B cell (primary cell): ENCODE data around the gene BAAT. TPM values are rescaled to one million over a fixed set of nuclear protein-coding genes. Genes with fewer than 3 reads are reported as not detected.

ENCODE experiments used
- ATAC-seq: fragments of 200-7000 bp; cut with Tn5 transposase; one replicate; pipeline ENCODE4 v1.10.0; 2021; ENCODE audit warnings: low read depth, mild to moderate bottlenecking, moderate number of reproducible peaks, moderate library complexity
- CTCF ChIA-PET: fragments of 350-600 bp; sonication (Branson Sonifier 250); formaldehyde crosslinking; loops from one replicate; lab custom pipeline; 2021; ENCODE audit warnings: antibody characterized with exemption, inconsistent platforms; lab: Charles Lee
- POLR2A ChIA-PET: fragments of 350-600 bp; sonication (Branson Sonifier 250); formaldehyde crosslinking; loops from one replicate; lab custom pipeline; 2021; ENCODE audit warnings: antibody characterized with exemption; lab: Charles Lee
- DNase-seq: peaks from one replicate; pipeline ENCODE4 v3.0.0; 2013
- H2AFZ ChIP-seq: 2 replicates; pipeline ENCODE4 v1.6.1; 2012; ENCODE audit warnings: mild to moderate bottlenecking, low read depth, low read length; ENCODE audit not compliant: insufficient read depth, poor library complexity, severe bottlenecking
- H3K27ac ChIP-seq, 2 donors: 1 replicate in 1 of 2; 2 replicates in 1 of 2; pipeline ENCODE4 v1.5.1; 2012 to 2013; ENCODE audit warnings: low read length in 2 of 2, mild to moderate bottlenecking in 2 of 2, moderate library complexity in 1 of 2
- H3K27me3 ChIP-seq, 4 experiments: fragments of 200-600 bp in 1 of 4; sonication (generic) in 1 of 4; replicated peaks in 1 of 4; 1 replicate in 2 of 4; 2 replicates in 2 of 4; pipeline versions ENCODE4 v1.6.1 to v1.7.0; 2013 to 2016; ENCODE audit warnings: low read length in 3 of 4, mild to moderate bottlenecking in 2 of 4, mixed read lengths in 1 of 4, moderate library complexity in 1 of 4; ENCODE audit not compliant: insufficient read depth in 4 of 4, control insufficient read depth in 3 of 4; ENCODE audit errors: control extremely low read depth in 1 of 4
- H3K36me3 ChIP-seq, 2 experiments: replicated peaks in 1 of 2; 1 replicate in 1 of 2; 2 replicates in 1 of 2; pipeline versions ENCODE4 v1.6.1 to v1.7.1; 2013; ENCODE audit warnings: low read length in 1 of 2; ENCODE audit not compliant: insufficient read depth in 2 of 2, control insufficient read depth in 1 of 2; ENCODE audit errors: control extremely low read depth in 1 of 2, extremely low read depth in 1 of 2
- H3K4me1 ChIP-seq, 2 donors: fragments of 200-600 bp in 1 of 2; sonication (generic) in 1 of 2; 1 replicate in 1 of 2; 2 replicates in 1 of 2; pipeline versions ENCODE4 v1.5.1 to v1.6.1; 2013 to 2017; ENCODE audit warnings: low read length in 2 of 2; ENCODE audit not compliant: control insufficient read depth in 2 of 2, insufficient read depth in 2 of 2
- H3K4me2 ChIP-seq: replicated peaks from 2 replicates; pipeline ENCODE3; 2012; ENCODE audit warnings: mild to moderate bottlenecking, low read depth, low read length; ENCODE audit not compliant: poor library complexity, severe bottlenecking
- H3K4me3 ChIP-seq, 5 experiments: fragments of 200-600 bp in 1 of 5; sonication (generic) in 1 of 5; 1 replicate in 3 of 5; 2 replicates in 2 of 5; pipeline versions ENCODE4 v1.5.1 to v1.7.0; 2011 to 2016; ENCODE audit warnings: low read length in 4 of 5, mild to moderate bottlenecking in 4 of 5, low read depth in 2 of 5, control low read depth in 1 of 5, moderate library complexity in 1 of 5; ENCODE audit not compliant: insufficient read depth in 1 of 5; ENCODE audit errors: control extremely low read depth in 1 of 5, extremely low read depth in 1 of 5
- H3K79me2 ChIP-seq: fragments of 200-600 bp; sonication (generic); one replicate; pipeline ENCODE4 v1.6.0; 2016; ENCODE audit warnings: low read length; ENCODE audit not compliant: control insufficient read depth, insufficient read depth
- H3K9ac ChIP-seq: fragments of 200-600 bp; sonication (generic); 2 replicates; pipeline ENCODE4 v1.6.1; 2017; ENCODE audit warnings: mild to moderate bottlenecking, low read length, moderate library complexity
- H3K9me3 ChIP-seq, 3 donors: one replicate each; pipeline versions ENCODE4 v1.6.1 to v1.7.1; 2013; ENCODE audit warnings: low read length in 2 of 3; ENCODE audit not compliant: control insufficient read depth in 2 of 3, insufficient read depth in 1 of 3; ENCODE audit errors: control extremely low read depth in 1 of 3
- H4K20me1 ChIP-seq: 2 replicates; pipeline ENCODE4 v1.6.0; 2012; ENCODE audit warnings: mild to moderate bottlenecking, low read length; ENCODE audit not compliant: insufficient read depth, control insufficient read depth, poor library complexity, severe bottlenecking
- H3K27ac Mint-ChIP-seq: one replicate; pipeline ENCODE4 v1.8.0; 2021; ENCODE audit warnings: mixed read lengths
- H3K27me3 Mint-ChIP-seq: one replicate; pipeline ENCODE4 v1.8.0; 2021; ENCODE audit warnings: mixed read lengths
- H3K4me1 Mint-ChIP-seq: one replicate; pipeline ENCODE4 v1.8.0; 2021; ENCODE audit warnings: mixed read lengths
- H3K4me3 Mint-ChIP-seq: one replicate; pipeline ENCODE4 v1.8.0; 2021; ENCODE audit warnings: mixed read lengths
- H3K9me3 Mint-ChIP-seq: one replicate; pipeline ENCODE4 v1.8.0; 2022; ENCODE audit warnings: mixed read lengths; ENCODE audit not compliant: insufficient read depth
- EZH2 ChIP-seq: IDR thresholded peaks from 2 replicates; pipeline ENCODE4 v1.6.1; 2012; ENCODE audit warnings: borderline replicate concordance, low read depth, mild to moderate bottlenecking, moderate library complexity, low read length; ENCODE audit not compliant: insufficient read depth, poor library complexity, severe bottlenecking
- WGBS: methylation state at CpG from one replicate; pipeline ENCODE4 v1.1.5; 2013; ENCODE audit warnings: missing lambda C conversion rate; ENCODE audit not compliant: insufficient coverage; 5-methylcytosine and 5-hydroxymethylcytosine counted together
- intact Hi-C: fragments of 100-400 bp; cut with micrococcal nuclease; formaldehyde crosslinking; loops from one replicate; pipeline ENCODE4 v1.10.0; 2022
- polyA plus RNA-seq: library from polyadenylated mRNA; depleted of rRNA; stranded (reverse); fragments of >200 nt; gene quantifications from 2 replicates; pipeline ENCODE4 v1.2.3, GENCODE V29; 2012
- total RNA-seq, 2 donors: library from RNA; stranded (reverse); fragments of 120-200 nt in 1 of 2; gene quantifications; 1 replicate in 1 of 2; 2 replicates in 1 of 2; pipeline versions ENCODE4 v1.2.3 to v1.2.4, GENCODE V29; 2013 to 2022
- TF ChIP-seq, protein P1 (sequence below): fragments of 200-600 bp; IDR thresholded peaks from one replicate; pipeline ENCODE4 v1.8.0; 2022; ENCODE audit warnings: antibody characterized with exemption, mild to moderate bottlenecking

The BAAT gene
- total and polyA plus RNA-seq, 2 donors (not counting 1 experiment from before 2014, with no cell fraction given): 0.07 TPM; not detected in 1

DNA sequence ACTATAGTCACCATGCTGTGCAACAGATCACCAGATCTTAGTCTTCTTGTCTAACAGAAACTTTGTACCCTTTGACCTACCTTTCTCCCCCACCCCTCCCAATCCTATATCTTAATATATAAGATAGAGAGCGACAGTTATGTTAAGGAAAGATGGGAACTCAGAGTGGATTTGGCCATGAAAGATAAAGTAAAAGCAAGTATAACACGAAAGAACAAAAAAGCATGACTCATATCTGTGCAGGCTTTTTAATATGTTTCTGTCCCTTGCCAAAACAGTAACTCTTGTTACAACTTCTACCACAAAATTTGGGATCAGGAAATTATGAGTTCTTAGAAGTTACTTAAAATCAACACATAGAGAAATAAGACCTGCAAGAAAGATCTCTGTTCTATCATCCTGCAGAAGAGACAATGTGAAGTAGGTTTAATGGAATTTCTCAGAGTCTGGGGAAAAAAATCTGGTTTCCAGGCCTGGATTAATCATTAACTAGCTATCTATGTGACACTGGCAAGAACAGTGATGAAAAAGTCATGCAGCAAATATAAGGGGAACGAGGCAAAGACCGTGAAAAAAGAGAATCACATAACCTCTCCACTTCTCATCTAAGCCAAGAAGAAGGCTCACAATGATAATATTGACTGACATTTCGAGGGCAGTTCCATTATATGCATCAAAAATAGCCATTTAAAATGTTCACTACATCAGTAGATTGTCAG lies 18.6 kb downstream of the BAAT start:
- H3K27me3 Mint-ChIP-seq: peaks cover 17% of the 10 kb centered on the region
- H3K4me1 ChIP-seq: no peaks in the 10 kb centered on the region

DNA sequence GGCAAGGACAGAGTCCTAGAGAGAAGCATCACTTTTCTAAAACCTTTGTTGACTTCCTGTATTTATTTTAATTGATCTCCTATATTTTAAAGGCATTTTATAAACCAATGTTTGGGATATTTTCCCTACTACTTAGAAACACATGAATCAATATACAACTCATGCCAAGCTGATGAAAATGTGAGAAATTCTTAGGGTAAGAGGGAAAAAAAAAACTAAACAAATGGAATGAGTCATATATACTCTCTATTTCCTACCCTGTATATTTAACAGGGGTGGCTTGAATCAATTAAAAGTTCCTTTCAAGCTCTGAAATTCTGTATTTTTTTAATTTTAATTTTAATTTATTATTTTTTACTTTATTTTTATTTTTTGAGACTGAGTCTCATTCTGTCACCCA lies 19.6 kb downstream of the BAAT start:
- TF ChIP-seq, protein P1, sequence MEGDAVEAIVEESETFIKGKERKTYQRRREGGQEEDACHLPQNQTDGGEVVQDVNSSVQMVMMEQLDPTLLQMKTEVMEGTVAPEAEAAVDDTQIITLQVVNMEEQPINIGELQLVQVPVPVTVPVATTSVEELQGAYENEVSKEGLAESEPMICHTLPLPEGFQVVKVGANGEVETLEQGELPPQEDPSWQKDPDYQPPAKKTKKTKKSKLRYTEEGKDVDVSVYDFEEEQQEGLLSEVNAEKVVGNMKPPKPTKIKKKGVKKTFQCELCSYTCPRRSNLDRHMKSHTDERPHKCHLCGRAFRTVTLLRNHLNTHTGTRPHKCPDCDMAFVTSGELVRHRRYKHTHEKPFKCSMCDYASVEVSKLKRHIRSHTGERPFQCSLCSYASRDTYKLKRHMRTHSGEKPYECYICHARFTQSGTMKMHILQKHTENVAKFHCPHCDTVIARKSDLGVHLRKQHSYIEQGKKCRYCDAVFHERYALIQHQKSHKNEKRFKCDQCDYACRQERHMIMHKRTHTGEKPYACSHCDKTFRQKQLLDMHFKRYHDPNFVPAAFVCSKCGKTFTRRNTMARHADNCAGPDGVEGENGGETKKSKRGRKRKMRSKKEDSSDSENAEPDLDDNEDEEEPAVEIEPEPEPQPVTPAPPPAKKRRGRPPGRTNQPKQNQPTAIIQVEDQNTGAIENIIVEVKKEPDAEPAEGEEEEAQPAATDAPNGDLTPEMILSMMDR: no peak
- no peak for TF ChIP-seq EZH2
- POLR2A ChIA-PET: no interaction called here
- Histone ChIP-seq H3K4me2 (no peak overlapping the region), H4K20me1 (no peaks in the 10 kb centered on the region), H3K79me2 (no peaks in the 10 kb centered on the region), H3K36me3 (no peaks in the 10 kb centered on the region), H3K9me3 (no peaks in the 10 kb centered on the region), H3K4me1 (no peaks in the 10 kb centered on the region), H3K9ac (no peak overlapping the region), H3K27ac (no peak overlapping the region), H3K27me3 (no peaks in the 10 kb centered on the region), H3K4me3 (no peak overlapping the region), H2AFZ (no peak overlapping the region)
- DNase-seq (no peak), ATAC-seq (no peak)
- Mint-ChIP-seq H3K4me3 (no peak overlapping the region), H3K9me3 (no peaks in the 10 kb centered on the region), H3K27me3 (peaks cover 11% of the 10 kb centered on the region), H3K4me1 (no peaks in the 10 kb centered on the region), H3K27ac (no peak overlapping the region)
- CTCF ChIA-PET: no interaction called here
- intact Hi-C loops: no loop called here

More for the DNA sequence above, 18.6 kb downstream of the BAAT start:
- H3K9me3 Mint-ChIP-seq: no peaks in the 10 kb centered on the region
- no peak overlapping the region for H3K27ac Mint-ChIP-seq
- Histone ChIP-seq H2AFZ (no peak overlapping the region), H3K9ac (no peak overlapping the region), H4K20me1 (no peaks in the 10 kb centered on the region), H3K9me3 (no peaks in the 10 kb centered on the region), H3K27me3 (no peaks in the 10 kb centered on the region), H3K27ac (no peak overlapping the region), H3K36me3 (no peaks in the 10 kb centered on the region), H3K4me3 (no peak overlapping the region), H3K79me2 (no peaks in the 10 kb centered on the region), H3K4me2 (no peak overlapping the region)
- intact Hi-C loops: no loop called here
- CTCF ChIA-PET: no interaction called here
- no CpG with 5 or more reads among the region's 5 CpGs for WGBS
- TF ChIP-seq, protein P1: no peak
- TF ChIP-seq EZH2: no peak
- H3K4me3 Mint-ChIP-seq: no peak overlapping the region
- ATAC-seq (no peak), DNase-seq (no peak)
- H3K4me1 Mint-ChIP-seq: no peaks in the 10 kb centered on the region
- POLR2A ChIA-PET: no interaction called here
